ENCODE results near the gene RTN4RL1. TPM values are rescaled to one million over a fixed set of nuclear protein-coding genes. Genes with fewer than 3 reads are reported as not detected.

RTN4RL1 gene
- total RNA-seq, 1 experiment from 2014 or later = 0.80 TPM

GRCh38 chr17:1969712-1970111, 55.4 kb downstream of the RTN4RL1 start:
- intact Hi-C loops (cut with micrococcal nuclease; ENCODE audit: unreplicated experiment) (no loop called here), in situ Hi-C loops (cut with HindIII; ENCODE audit: low pct_unique_long_range_greater_than_20kb, low sequenced_read_pairs) (no loop called here)
- Histone ChIP-seq H3K4me3 (ENCODE audit: low read depth in 2 of 2, low read length in 2 of 2) (no peak overlapping the region), H3K36me3 (ENCODE audit: control insufficient read depth, insufficient read depth, low read length) (no peaks in the 10 kb centered on the region), H3K27ac (ENCODE audit: low read length) (no peak overlapping the region), H3K4me1 (ENCODE audit: control insufficient read depth, insufficient read depth, low read length) (no peaks in the 10 kb centered on the region; the same call in 1 of the 2 replicates), H3K27me3 (ENCODE audit: control insufficient read depth, insufficient read depth, low read length) (no peaks in the 10 kb centered on the region), H3K9me3 (ENCODE audit: control insufficient read depth, insufficient read depth, low read depth, low read length) (no peaks in the 10 kb centered on the region)
- DNase-seq (ENCODE audit: low read depth, low spot score) (no peak), ATAC-seq (no peak)
- CTCF ChIA-PET = no interaction called here
- POLR2A ChIA-PET = no interaction called here
- no peak for TF ChIP-seq POLR2AphosphoS5 (IDR thresholded peaks at IDR 0.05; ENCODE audit: low read depth, low read length)
- TF ChIP-seq SIN3A (IDR thresholded peaks at IDR 0.05; ENCODE audit: borderline replicate concordance, insufficient read depth, low read depth, low read length) = no peak
- no peak for TF ChIP-seq CTCF (IDR thresholded peaks at IDR 0.05)
- no peak for TF ChIP-seq REST (IDR thresholded peaks at IDR 0.05; ENCODE audit: insufficient read depth in 1 of 2, low read depth in 2 of 2, low read length in 1 of 2)
- no peak for TF ChIP-seq TCF7L2 (IDR thresholded peaks at IDR 0.05; ENCODE audit: low read depth, low read length)
- no TSS peak for BruUV-seq (replicated peaks)

DNA sequence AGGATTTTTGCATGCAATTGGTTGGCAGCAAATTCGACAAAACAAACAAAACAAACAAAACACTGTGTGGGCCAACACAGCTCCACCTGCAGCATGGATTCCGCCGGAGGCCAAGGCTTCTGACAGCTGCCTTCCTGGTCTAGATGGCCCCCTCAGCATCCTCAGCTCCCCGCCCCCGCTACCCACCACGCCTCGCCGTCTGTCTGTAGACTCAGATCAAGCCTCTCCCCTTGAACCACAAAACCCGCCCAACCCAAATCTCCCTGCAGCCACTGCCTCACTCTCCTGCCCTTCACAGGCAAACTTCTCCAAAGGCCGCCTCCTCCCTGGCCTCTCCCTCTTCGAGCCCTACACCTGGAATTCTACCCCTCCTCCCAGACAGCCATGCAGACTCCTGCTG, 57.9 kb downstream of the RTN4RL1 start:
- no peak for TF ChIP-seq REST (IDR thresholded peaks at IDR 0.05; ENCODE audit: insufficient read depth in 1 of 2, low read depth in 2 of 2, low read length in 1 of 2)
- TF ChIP-seq TCF7L2 (IDR thresholded peaks at IDR 0.05; ENCODE audit: low read depth, low read length) = no peak
- TF ChIP-seq CTCF (IDR thresholded peaks at IDR 0.05) = no peak
- no peak for TF ChIP-seq POLR2AphosphoS5 (IDR thresholded peaks at IDR 0.05; ENCODE audit: low read depth, low read length)
- TF ChIP-seq SIN3A (IDR thresholded peaks at IDR 0.05; ENCODE audit: borderline replicate concordance, insufficient read depth, low read depth, low read length) = no peak
- CTCF ChIA-PET = no interaction called here
- no peak for DNase-seq (ENCODE audit: low read depth, low spot score)

More for the DNA sequence above, 57.9 kb downstream of the RTN4RL1 start:
- no peak overlapping the region for H3K4me3 ChIP-seq (ENCODE audit: low read depth in 2 of 2, low read length in 2 of 2)
- POLR2A ChIA-PET = no interaction called here
- H3K27ac ChIP-seq (ENCODE audit: low read length) = no peak overlapping the region
- H3K27me3 ChIP-seq (ENCODE audit: control insufficient read depth, insufficient read depth, low read length) = no peaks in the 10 kb centered on the region
- intact Hi-C loops (cut with micrococcal nuclease; ENCODE audit: unreplicated experiment) = no loop called here
- no peaks in the 10 kb centered on the region for H3K9me3 ChIP-seq (ENCODE audit: control insufficient read depth, insufficient read depth, low read depth, low read length)
- no peaks in the 10 kb centered on the region for H3K36me3 ChIP-seq (ENCODE audit: control insufficient read depth, insufficient read depth, low read length)
- no peaks in the 10 kb centered on the region; the same call in 1 of the 2 replicates for H3K4me1 ChIP-seq (ENCODE audit: control insufficient read depth, insufficient read depth, low read length)
- no TSS peak for BruUV-seq (replicated peaks)
- ATAC-seq = no peak
- in situ Hi-C loops (cut with HindIII; ENCODE audit: low pct_unique_long_range_greater_than_20kb, low sequenced_read_pairs) = no loop called here

Measured in Panc1 (cell line).